ACC112 (cell line): ENCODE measurements around the gene MDFI.
"Not testable (repeated sequence)": the region's sequence is repeated elsewhere in the genome, so short reads cannot be mapped to it uniquely, and the experiment has no call there.

ENCODE experiments used
- H2AFZ ChIP-seq: fragments of 200-600 bp; sonication (generic); one replicate; pipeline ENCODE4 v1.6.0; 2017; ENCODE audit warnings: antibody characterized with exemption, low read length; ENCODE audit not compliant: unreplicated experiment
- H3K27ac ChIP-seq: fragments of 200-600 bp; sonication (generic); 2 replicates; pipeline ENCODE4 v1.5.1; 2014; ENCODE audit warnings: low read depth, mild to moderate bottlenecking, antibody characterized with exemption, low read length, moderate library complexity
- H3K27me3 ChIP-seq: fragments of 200-600 bp; sonication (generic); 2 replicates; pipeline ENCODE4 v1.6.1; 2014; ENCODE audit warnings: mild to moderate bottlenecking, antibody characterized with exemption, low read length, moderate library complexity, mixed read lengths; ENCODE audit not compliant: insufficient read depth
- H3K36me3 ChIP-seq: fragments of 200-600 bp; sonication (generic); 2 replicates; pipeline ENCODE4 v1.6.1; 2016; ENCODE audit warnings: mild to moderate bottlenecking, antibody characterized with exemption, low read length, moderate library complexity, mixed read lengths; ENCODE audit not compliant: insufficient read depth
- H3K4me1 ChIP-seq: fragments of 200-600 bp; sonication (generic); one replicate; pipeline ENCODE4 v1.6.1; 2016; ENCODE audit warnings: low read length, mixed read lengths; ENCODE audit not compliant: insufficient read depth, unreplicated experiment, control insufficient read depth
- H3K4me3 ChIP-seq: fragments of 200-600 bp; sonication (generic); 2 replicates; pipeline ENCODE4 v1.5.1; 2014; ENCODE audit warnings: mild to moderate bottlenecking, low read depth, low read length
- H3K79me2 ChIP-seq: fragments of 200-600 bp; sonication (generic); one replicate; pipeline ENCODE4 v1.6.0; 2016; ENCODE audit warnings: low read length; ENCODE audit not compliant: control insufficient read depth, unreplicated experiment, insufficient read depth

The MDFI gene

GRCh38 chr6:41604006-41604405 lies 34.3 kb upstream of the MDFI start:
- Histone ChIP-seq H3K36me3 (no peaks in the 10 kb centered on the region), H3K4me3 (no peak overlapping the region), H3K27me3 (no peaks in the 10 kb centered on the region), H3K4me1 (no peaks in the 10 kb centered on the region), H3K27ac (no peak overlapping the region), H3K79me2 (no peaks in the 10 kb centered on the region), H2AFZ (no peak overlapping the region)

- Histone ChIP-seq H3K36me3 (no peaks in the 10 kb centered on the region), H3K27me3 (no peaks in the 10 kb centered on the region), H3K79me2 (no peaks in the 10 kb centered on the region), H3K4me1 (no peaks in the 10 kb centered on the region), H2AFZ (no peak overlapping the region), H3K27ac (no peak overlapping the region), H3K4me3 (no peak overlapping the region)
Observed at GRCh38 chr6:41605649-41606048, 32.6 kb upstream of the MDFI start.

- no peak overlapping the region for H2AFZ ChIP-seq
- H3K27ac ChIP-seq: no peak overlapping the region
- H3K4me1 ChIP-seq: no peaks in the 10 kb centered on the region
- H3K79me2 ChIP-seq: no peaks in the 10 kb centered on the region
- H3K27me3 ChIP-seq: no peaks in the 10 kb centered on the region
- no peaks in the 10 kb centered on the region for H3K36me3 ChIP-seq
- no peak overlapping the region for H3K4me3 ChIP-seq
Observed at GRCh38 chr6:41607036-41607435, 31.2 kb upstream of the MDFI start.

- no peaks in the 10 kb centered on the region for H3K4me1 ChIP-seq
- H3K4me3 ChIP-seq: no peak overlapping the region
- no peak overlapping the region for H2AFZ ChIP-seq
- no peaks in the 10 kb centered on the region for H3K27me3 ChIP-seq
- H3K79me2 ChIP-seq: no peaks in the 10 kb centered on the region
- H3K27ac ChIP-seq: no peak overlapping the region
- H3K36me3 ChIP-seq: no peaks in the 10 kb centered on the region
Observed at GRCh38 chr6:41607736-41608135, 30.5 kb upstream of the MDFI start.

- Histone ChIP-seq H3K79me2 (no peaks in the 10 kb centered on the region), H3K4me1 (no peaks in the 10 kb centered on the region), H2AFZ (no peak overlapping the region), H3K27me3 (peaks cover 4% of the 10 kb centered on the region; the same call in 1 of the 2 replicates), H3K36me3 (no peaks in the 10 kb centered on the region), H3K27ac (no peak overlapping the region), H3K4me3 (no peak overlapping the region)
Observed at GRCh38 chr6:41608443-41609151, 29.7 kb upstream of the MDFI start.

GRCh38 chr6:41614715-41615114 lies 23.6 kb upstream of the MDFI start:
- Histone ChIP-seq H2AFZ (no peak overlapping the region), H3K27me3 (peaks cover 33% of the 10 kb centered on the region), H3K36me3 (no peaks in the 10 kb centered on the region), H3K79me2 (no peaks in the 10 kb centered on the region), H3K27ac (no peak overlapping the region), H3K4me1 (no peaks in the 10 kb centered on the region), H3K4me3 (no peak overlapping the region)

- no peaks in the 10 kb centered on the region for H3K4me1 ChIP-seq
- H3K36me3 ChIP-seq: no peaks in the 10 kb centered on the region
- H3K4me3 ChIP-seq: no peak overlapping the region
- H3K27me3 ChIP-seq: peaks cover 33% of the 10 kb centered on the region
- H3K79me2 ChIP-seq: no peaks in the 10 kb centered on the region
- no peak overlapping the region for H2AFZ ChIP-seq
- no peak overlapping the region for H3K27ac ChIP-seq
Observed at GRCh38 chr6:41615311-41615710, 23.0 kb upstream of the MDFI start.

GRCh38 chr6:41618598-41618997 lies 19.7 kb upstream of the MDFI start:
- Histone ChIP-seq H3K4me3 (no peak overlapping the region), H3K79me2 (no peaks in the 10 kb centered on the region), H3K4me1 (no peaks in the 10 kb centered on the region), H3K27me3 (peaks cover 47% of the 10 kb centered on the region), H2AFZ (no peak overlapping the region), H3K36me3 (no peaks in the 10 kb centered on the region), H3K27ac (no peak overlapping the region)

- H3K27me3 ChIP-seq: peaks cover 43% of the 10 kb centered on the region
- not testable (repeated sequence) for H3K4me1 ChIP-seq, H3K79me2 ChIP-seq, H3K27ac ChIP-seq, H2AFZ ChIP-seq, H3K4me3 ChIP-seq, H3K36me3 ChIP-seq
Observed at GRCh38 chr6:41619193-41619592, 19.1 kb upstream of the MDFI start.

- Histone ChIP-seq H3K4me1 (no peaks in the 10 kb centered on the region), H3K4me3 (no peak overlapping the region), H2AFZ (no peak overlapping the region), H3K79me2 (no peaks in the 10 kb centered on the region), H3K36me3 (no peaks in the 10 kb centered on the region), H3K27ac (no peak overlapping the region), H3K27me3 (peaks cover 30% of the 10 kb centered on the region)
Observed at GRCh38 chr6:41621367-41621766, 16.9 kb upstream of the MDFI start.

- no peak overlapping the region for H2AFZ ChIP-seq
- no peaks in the 10 kb centered on the region for H3K79me2 ChIP-seq
- no peak overlapping the region for H3K4me3 ChIP-seq
- no peaks in the 10 kb centered on the region for H3K36me3 ChIP-seq
- H3K27me3 ChIP-seq: peaks cover 30% of the 10 kb centered on the region
- no peak overlapping the region for H3K27ac ChIP-seq
- H3K4me1 ChIP-seq: no peaks in the 10 kb centered on the region
Observed at GRCh38 chr6:41621802-41622201, 16.5 kb upstream of the MDFI start.
